Daoy (cell line): ENCODE data around the gene MTHFD2L. TPM values are rescaled to one million over a fixed set of nuclear protein-coding genes. Genes with fewer than 3 reads are reported as not detected.
A peak's percentile ranks its signal among the peaks of the same experiment; 100 is the strongest.

ENCODE experiments used
- DNase-seq: peaks from one replicate; pipeline ENCODE4 v3.0.0-alpha.2; 2015; ENCODE audit warnings: low read depth
- total RNA-seq: library from RNA; depleted of rRNA; stranded (reverse); fragments of >200 nt; shearing (Covaris generic); gene quantifications from 2 replicates; pipeline ENCODE4 v1.2.3, GENCODE V29; 2014

The MTHFD2L gene
- total RNA-seq, 1 experiment from 2014 or later, result 7.9 TPM

GRCh38 chr4:74132944-74133343 is 25.0 kb upstream of the MTHFD2L start:
- no peak for DNase-seq

GRCh38 chr4:74133786-74134499 is 24.0 kb upstream of the MTHFD2L start:
- DNase-seq, result peak; percentile 65

GRCh38 chr4:74134500-74134852 is 23.4 kb upstream of the MTHFD2L start:
- DNase-seq, result no peak

GRCh38 chr4:74146581-74147129 is 11.3 kb upstream of the MTHFD2L start:
- DNase-seq, result no peak

GRCh38 chr4:74148205-74148604 is 9.7 kb upstream of the MTHFD2L start:
- DNase-seq, result no peak

GRCh38 chr4:74152836-74153235 is 5.1 kb upstream of the MTHFD2L start:
- no peak for DNase-seq

- DNase-seq, result no peak
Observed at GRCh38 chr4:74156521-74156920, 1.4 kb upstream of the MTHFD2L start.

- peak; percentile 5 for DNase-seq
Observed at GRCh38 chr4:74157154-74157553, 764 bp upstream of the MTHFD2L start.

- DNase-seq, result no peak
Observed at GRCh38 chr4:74158466-74159142, 686 bp downstream of the MTHFD2L start.

- DNase-seq, result no peak
Observed at GRCh38 chr4:74159143-74159709, 1.3 kb downstream of the MTHFD2L start.

GRCh38 chr4:74161666-74162450 is 3.9 kb downstream of the MTHFD2L start:
- no peak for DNase-seq

GRCh38 chr4:74166135-74166534 is 8.2 kb downstream of the MTHFD2L start:
- DNase-seq, result no peak

GRCh38 chr4:74166818-74167217 is 8.9 kb downstream of the MTHFD2L start:
- no peak for DNase-seq

GRCh38 chr4:74167585-74167984 is 9.7 kb downstream of the MTHFD2L start:
- DNase-seq, result no peak

GRCh38 chr4:74168841-74169240 is 10.9 kb downstream of the MTHFD2L start:
- DNase-seq, result no peak

- no peak for DNase-seq
Observed at GRCh38 chr4:74173321-74173720, 15.4 kb downstream of the MTHFD2L start.

- DNase-seq, result no peak
Observed at GRCh38 chr4:74174421-74174820, 16.5 kb downstream of the MTHFD2L start.

GRCh38 chr4:74174941-74175340 is 17.0 kb downstream of the MTHFD2L start:
- DNase-seq, result no peak

- DNase-seq, result no peak
Observed at GRCh38 chr4:74175379-74175778, 17.5 kb downstream of the MTHFD2L start.

- no peak for DNase-seq
Observed at GRCh38 chr4:74178798-74179197, 20.9 kb downstream of the MTHFD2L start.

- no peak for DNase-seq
Observed at GRCh38 chr4:74181219-74181618, 23.3 kb downstream of the MTHFD2L start.

- no peak for DNase-seq
Observed at GRCh38 chr4:74188912-74189311, 31.0 kb downstream of the MTHFD2L start.
